Loucy (cell line): Measurements from ENCODE around the gene CSNK1G3.

Experiments
- H2AFZ ChIP-seq: fragments of 200-600 bp; sonication (generic); 2 replicates; pipeline ENCODE4 v1.6.0; 2016; ENCODE audit warnings: antibody characterized with exemption, mild to moderate bottlenecking, low read length, moderate library complexity
- H3F3A ChIP-seq: fragments of 200-600 bp; 2 replicates; pipeline ENCODE4 v1.6.0; 2016; ENCODE audit warnings: antibody characterized with exemption, low read depth, mild to moderate bottlenecking
- H3K27me3 ChIP-seq: fragments of 200-600 bp; sonication (generic); 2 replicates; pipeline ENCODE4 v1.6.1; 2014; ENCODE audit warnings: low read length, mild to moderate bottlenecking; ENCODE audit not compliant: insufficient read depth, poor library complexity, severe bottlenecking
- H3K36me3 ChIP-seq: fragments of 200-600 bp; sonication (generic); 2 replicates; pipeline ENCODE4 v1.6.1; 2016; ENCODE audit warnings: low read length; ENCODE audit not compliant: insufficient read depth
- H3K4me1 ChIP-seq: fragments of 200-600 bp; sonication (generic); 2 replicates; pipeline ENCODE4 v1.5.1; 2014; ENCODE audit warnings: low read length, mild to moderate bottlenecking; ENCODE audit not compliant: insufficient read depth, poor library complexity, severe bottlenecking
- H3K4me2 ChIP-seq: fragments of 200-600 bp; sonication (generic); 2 replicates; pipeline ENCODE4 v1.6.0; 2014; ENCODE audit warnings: antibody characterized with exemption, low read length, low read depth, mild to moderate bottlenecking; ENCODE audit not compliant: poor library complexity, severe bottlenecking
- H3K4me3 ChIP-seq: fragments of 200-600 bp; sonication (generic); 2 replicates; pipeline ENCODE4 v1.5.1; 2014; ENCODE audit warnings: low read length, mild to moderate bottlenecking, mixed read lengths; ENCODE audit not compliant: poor library complexity, severe bottlenecking
- H3K79me2 ChIP-seq: fragments of 200-600 bp; sonication (generic); 2 replicates; pipeline ENCODE4 v1.6.1; 2014; ENCODE audit warnings: low read length; ENCODE audit not compliant: insufficient read depth
- H3K9ac ChIP-seq: fragments of 200-600 bp; sonication (generic); 2 replicates; pipeline ENCODE4 v1.6.0; 2014; ENCODE audit warnings: mild to moderate bottlenecking, low read depth, low read length, moderate library complexity; ENCODE audit not compliant: poor library complexity, severe bottlenecking
- H3K9me2 ChIP-seq: fragments of 200-600 bp; sonication (generic); replicated peaks from 2 replicates; pipeline ENCODE4 v1.6.1; 2016; ENCODE audit warnings: low read depth, low read length, mixed read lengths
- H3K9me3 ChIP-seq: fragments of 200-600 bp; sonication (generic); 2 replicates; pipeline ENCODE4 v1.6.1; 2014; ENCODE audit warnings: mild to moderate bottlenecking, antibody characterized with exemption, low read length, low read depth; ENCODE audit not compliant: insufficient read depth
- H4K20me1 ChIP-seq: fragments of 200-600 bp; sonication (generic); 2 replicates; pipeline ENCODE4 v1.6.0; 2014; ENCODE audit warnings: antibody characterized with exemption, low read length, mild to moderate bottlenecking; ENCODE audit not compliant: insufficient read depth, poor library complexity, severe bottlenecking
- CTCF ChIP-seq: fragments of 200-600 bp; sonication (generic); conservative IDR thresholded peaks from 2 replicates; pipeline ENCODE4 v1.5.1; 2014; ENCODE audit warnings: mild to moderate bottlenecking, antibody characterized with exemption, low read length
- EZH2phosphoT487 ChIP-seq: fragments of 200-600 bp; IDR thresholded peaks from 2 replicates; pipeline ENCODE4 v1.6.1; 2018; ENCODE audit warnings: antibody characterized with exemption, mild to moderate bottlenecking, moderate library complexity, borderline replicate concordance

CSNK1G3 gene

GRCh38 chr5:123557907-123558306 lies 45.9 kb downstream of the CSNK1G3 start:
- Histone ChIP-seq H4K20me1 (no peaks in the 10 kb centered on the region), H3K4me2 (no peak overlapping the region), H3K27me3 (no peaks in the 10 kb centered on the region), H3K4me3 (no peak overlapping the region), H3K79me2 (no peaks in the 10 kb centered on the region), H3K9ac (no peak overlapping the region), H2AFZ (no peak overlapping the region), H3K9me2 (no peaks in the 10 kb centered on the region), H3K9me3 (no peaks in the 10 kb centered on the region), H3K36me3 (no peaks in the 10 kb centered on the region), H3F3A (no peaks in the 10 kb centered on the region), H3K4me1 (no peaks in the 10 kb centered on the region)
- TF ChIP-seq EZH2phosphoT487 (no peak), CTCF (no peak)

DNA sequence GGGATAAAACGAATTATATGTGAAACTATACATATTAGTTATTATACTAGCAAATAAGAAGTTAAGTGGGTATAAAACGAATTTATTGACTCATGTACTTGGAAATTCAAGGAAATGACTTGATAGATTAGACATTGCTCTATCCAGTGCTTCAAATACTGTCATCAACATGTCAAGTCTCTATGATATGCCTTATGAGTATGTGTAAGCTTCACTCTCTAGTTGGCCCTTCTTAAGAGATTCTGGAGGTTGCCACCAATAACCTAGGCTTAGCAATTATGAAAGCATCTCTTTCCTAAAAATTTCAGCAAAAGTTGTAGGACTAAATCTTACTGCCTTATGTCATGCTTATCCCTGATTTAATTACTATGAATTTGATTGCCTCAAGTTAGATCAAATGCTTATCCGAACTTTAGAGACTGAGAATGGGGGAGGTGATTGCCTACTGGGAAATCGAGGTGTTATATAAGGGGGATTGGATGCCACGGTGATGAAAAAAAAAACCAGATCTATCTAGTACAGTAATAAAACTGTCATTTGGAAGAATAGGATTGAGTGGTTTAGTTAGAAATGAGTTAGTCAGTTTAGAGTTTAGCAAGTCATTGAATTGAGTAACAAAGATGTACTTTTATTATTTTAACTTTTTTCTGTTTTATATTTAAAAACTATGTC lies 46.9 kb downstream of the CSNK1G3 start:
- H3K4me3 ChIP-seq = no peak overlapping the region
- no peaks in the 10 kb centered on the region for H4K20me1 ChIP-seq
- H3K9me2 ChIP-seq = no peaks in the 10 kb centered on the region
- no peaks in the 10 kb centered on the region for H3K9me3 ChIP-seq
- no peak for TF ChIP-seq EZH2phosphoT487
- H3K79me2 ChIP-seq = no peaks in the 10 kb centered on the region
- H3K4me1 ChIP-seq = no peaks in the 10 kb centered on the region
- H3K36me3 ChIP-seq = no peaks in the 10 kb centered on the region
- no peaks in the 10 kb centered on the region for H3F3A ChIP-seq
- no peaks in the 10 kb centered on the region for H3K27me3 ChIP-seq
- no peak overlapping the region for H3K9ac ChIP-seq
- H3K4me2 ChIP-seq = no peak overlapping the region
- H2AFZ ChIP-seq = no peak overlapping the region

DNA sequence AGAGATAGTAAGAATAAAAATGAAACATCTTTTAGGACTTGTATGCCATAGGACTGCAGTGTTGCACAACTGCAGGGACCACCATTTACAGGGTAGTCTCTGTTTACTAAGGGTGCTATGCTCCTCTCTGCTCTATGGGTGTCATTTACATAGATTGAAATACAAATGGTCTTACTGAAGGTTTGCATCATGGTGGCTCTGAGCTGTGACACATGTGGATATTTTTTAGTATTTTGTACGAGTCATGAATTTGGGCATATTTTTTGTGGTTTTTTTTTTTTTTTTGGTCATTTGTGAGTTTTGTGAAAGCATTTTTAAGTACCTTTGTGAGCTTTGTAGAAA lies 47.4 kb downstream of the CSNK1G3 start:
- H2AFZ ChIP-seq = no peak overlapping the region
- H3K36me3 ChIP-seq = no peaks in the 10 kb centered on the region
- H3K4me3 ChIP-seq = no peak overlapping the region
- H3F3A ChIP-seq = no peaks in the 10 kb centered on the region
- no peaks in the 10 kb centered on the region for H4K20me1 ChIP-seq
- H3K4me2 ChIP-seq = no peak overlapping the region
- TF ChIP-seq EZH2phosphoT487 = no peak
- no peaks in the 10 kb centered on the region for H3K27me3 ChIP-seq
- H3K4me1 ChIP-seq = no peaks in the 10 kb centered on the region
- H3K9me2 ChIP-seq = no peaks in the 10 kb centered on the region
- no peaks in the 10 kb centered on the region for H3K9me3 ChIP-seq
- no peaks in the 10 kb centered on the region for H3K79me2 ChIP-seq
- H3K9ac ChIP-seq = no peak overlapping the region

- no peak overlapping the region for H3K4me2 ChIP-seq
- H3K27me3 ChIP-seq = no peaks in the 10 kb centered on the region
- no peak for TF ChIP-seq CTCF
- no peak for TF ChIP-seq EZH2phosphoT487
- no peak overlapping the region for H3K4me3 ChIP-seq
- H3K4me1 ChIP-seq = no peaks in the 10 kb centered on the region
- H3K36me3 ChIP-seq = no peaks in the 10 kb centered on the region
- no peaks in the 10 kb centered on the region for H3F3A ChIP-seq
- no peaks in the 10 kb centered on the region for H4K20me1 ChIP-seq
- H2AFZ ChIP-seq = no peak overlapping the region
- no peaks in the 10 kb centered on the region for H3K9me2 ChIP-seq
- no peak overlapping the region for H3K9ac ChIP-seq
- no peaks in the 10 kb centered on the region for H3K79me2 ChIP-seq
- H3K9me3 ChIP-seq = no peaks in the 10 kb centered on the region
Observed at GRCh38 chr5:123561230-123561629, 49.3 kb downstream of the CSNK1G3 start.
